KMS-11 (cell line): ENCODE measurements around the gene WDR13.

Experiments used
- H2AFZ ChIP-seq: fragments of 200-600 bp; sonication (generic); 2 replicates; pipeline ENCODE4 v1.6.1; 2016; ENCODE audit warnings: antibody characterized with exemption, mixed run types, low read depth
- H3K27ac ChIP-seq: fragments of 200-600 bp; sonication (generic); 2 replicates; pipeline ENCODE4 v1.6.1; 2016; ENCODE audit warnings: mild to moderate bottlenecking, mixed run types
- H3K27me3 ChIP-seq: fragments of 200-600 bp; sonication (generic); 2 replicates; pipeline ENCODE4 v1.6.1; 2017; ENCODE audit warnings: mild to moderate bottlenecking, low read depth, mixed run types, moderate library complexity; ENCODE audit not compliant: insufficient read depth
- H3K36me3 ChIP-seq: fragments of 200-600 bp; sonication (generic); 2 replicates; pipeline ENCODE4 v1.6.1; 2017; ENCODE audit warnings: mild to moderate bottlenecking, mixed run types; ENCODE audit not compliant: insufficient read depth
- H3K4me1 ChIP-seq: fragments of 200-600 bp; sonication (generic); 2 replicates; pipeline ENCODE4 v1.6.1; 2016; ENCODE audit warnings: mild to moderate bottlenecking, low read depth, mixed run types; ENCODE audit not compliant: poor library complexity, severe bottlenecking
- H3K4me2 ChIP-seq: fragments of 200-600 bp; sonication (generic); 2 replicates; pipeline ENCODE4 v1.7.0; 2016; ENCODE audit warnings: mild to moderate bottlenecking, mixed run types
- H3K4me3 ChIP-seq: fragments of 200-600 bp; sonication (generic); IDR thresholded peaks from 2 replicates; pipeline ENCODE4 v1.6.1; 2017; ENCODE audit warnings: low read depth, low read length, mixed read lengths; ENCODE audit not compliant: insufficient read depth
- H3K79me2 ChIP-seq: fragments of 200-600 bp; sonication (generic); 2 replicates; pipeline ENCODE4 v1.6.1; 2016; ENCODE audit warnings: low read depth, mixed run types; ENCODE audit not compliant: insufficient read depth
- H3K9ac ChIP-seq: fragments of 200-600 bp; sonication (generic); 2 replicates; pipeline ENCODE4 v1.6.1; 2016; ENCODE audit warnings: mild to moderate bottlenecking, mixed run types
- H4K20me1 ChIP-seq: fragments of 200-600 bp; sonication (generic); 2 replicates; pipeline ENCODE4 v1.6.1; 2016; ENCODE audit warnings: mild to moderate bottlenecking, mixed run types; ENCODE audit not compliant: insufficient read depth
- TF ChIP-seq, protein P1 (sequence below): fragments of 200-600 bp; sonication (generic); conservative IDR thresholded peaks from 2 replicates; pipeline ENCODE4 v1.6.1; 2017; ENCODE audit warnings: low read depth, mild to moderate bottlenecking, antibody characterized with exemption, low read length, moderate library complexity, mixed read lengths

WDR13 gene

DNA sequence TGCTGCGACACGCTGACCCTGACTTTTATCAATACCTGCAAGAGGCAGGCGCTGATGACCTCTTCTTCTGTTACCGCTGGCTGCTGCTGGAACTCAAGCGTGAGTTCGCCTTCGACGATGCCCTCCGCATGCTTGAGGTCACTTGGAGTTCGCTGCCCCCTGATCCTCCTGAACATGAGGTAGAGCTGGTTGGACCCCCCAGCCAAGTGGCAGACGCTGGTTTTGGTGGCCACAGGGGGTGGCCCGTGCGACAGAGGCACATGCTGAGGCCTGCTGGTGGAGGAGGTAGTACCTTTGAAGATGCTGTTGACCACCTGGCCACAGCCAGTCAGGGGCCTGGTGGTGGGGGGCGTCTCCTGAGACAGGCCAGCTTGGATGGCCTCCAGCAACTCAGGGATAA lies 37.2 kb upstream of the WDR13 start:
- Histone ChIP-seq H3K36me3 (no peaks in the 10 kb centered on the region), H3K4me3 (no peak overlapping the region), H4K20me1 (no peaks in the 10 kb centered on the region), H3K79me2 (no peaks in the 10 kb centered on the region), H3K9ac (no peak overlapping the region), H3K27ac (no peak overlapping the region), H2AFZ (no peak overlapping the region), H3K27me3 (no peaks in the 10 kb centered on the region), H3K4me1 (no peaks in the 10 kb centered on the region), H3K4me2 (no peak overlapping the region)
- TF ChIP-seq, protein P1, sequence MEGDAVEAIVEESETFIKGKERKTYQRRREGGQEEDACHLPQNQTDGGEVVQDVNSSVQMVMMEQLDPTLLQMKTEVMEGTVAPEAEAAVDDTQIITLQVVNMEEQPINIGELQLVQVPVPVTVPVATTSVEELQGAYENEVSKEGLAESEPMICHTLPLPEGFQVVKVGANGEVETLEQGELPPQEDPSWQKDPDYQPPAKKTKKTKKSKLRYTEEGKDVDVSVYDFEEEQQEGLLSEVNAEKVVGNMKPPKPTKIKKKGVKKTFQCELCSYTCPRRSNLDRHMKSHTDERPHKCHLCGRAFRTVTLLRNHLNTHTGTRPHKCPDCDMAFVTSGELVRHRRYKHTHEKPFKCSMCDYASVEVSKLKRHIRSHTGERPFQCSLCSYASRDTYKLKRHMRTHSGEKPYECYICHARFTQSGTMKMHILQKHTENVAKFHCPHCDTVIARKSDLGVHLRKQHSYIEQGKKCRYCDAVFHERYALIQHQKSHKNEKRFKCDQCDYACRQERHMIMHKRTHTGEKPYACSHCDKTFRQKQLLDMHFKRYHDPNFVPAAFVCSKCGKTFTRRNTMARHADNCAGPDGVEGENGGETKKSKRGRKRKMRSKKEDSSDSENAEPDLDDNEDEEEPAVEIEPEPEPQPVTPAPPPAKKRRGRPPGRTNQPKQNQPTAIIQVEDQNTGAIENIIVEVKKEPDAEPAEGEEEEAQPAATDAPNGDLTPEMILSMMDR: no peak

DNA sequence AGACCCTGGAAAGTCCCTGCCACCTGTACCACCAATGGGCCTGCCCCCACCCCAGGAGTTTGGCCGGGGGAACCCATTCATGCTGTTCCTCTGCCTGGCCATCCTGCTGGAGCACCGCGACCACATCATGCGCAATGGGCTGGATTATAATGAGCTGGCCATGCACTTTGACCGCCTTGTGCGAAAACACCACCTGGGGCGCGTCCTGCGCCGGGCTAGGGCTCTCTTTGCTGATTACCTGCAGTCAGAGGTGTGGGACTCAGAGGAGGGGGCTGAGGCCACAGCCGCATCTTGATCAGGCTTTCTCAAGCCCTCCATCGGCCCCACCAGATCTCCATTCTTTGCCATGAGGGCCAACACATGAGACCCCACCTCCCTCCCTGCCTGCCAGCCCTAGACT lies 36.6 kb upstream of the WDR13 start:
- Histone ChIP-seq H3K9ac (no peak overlapping the region), H3K4me1 (no peaks in the 10 kb centered on the region), H2AFZ (no peak overlapping the region), H3K4me2 (no peak overlapping the region), H3K27me3 (no peaks in the 10 kb centered on the region), H4K20me1 (no peaks in the 10 kb centered on the region), H3K36me3 (no peaks in the 10 kb centered on the region), H3K79me2 (no peaks in the 10 kb centered on the region), H3K27ac (no peak overlapping the region), H3K4me3 (no peak overlapping the region)
- TF ChIP-seq, protein P1: no peak

DNA sequence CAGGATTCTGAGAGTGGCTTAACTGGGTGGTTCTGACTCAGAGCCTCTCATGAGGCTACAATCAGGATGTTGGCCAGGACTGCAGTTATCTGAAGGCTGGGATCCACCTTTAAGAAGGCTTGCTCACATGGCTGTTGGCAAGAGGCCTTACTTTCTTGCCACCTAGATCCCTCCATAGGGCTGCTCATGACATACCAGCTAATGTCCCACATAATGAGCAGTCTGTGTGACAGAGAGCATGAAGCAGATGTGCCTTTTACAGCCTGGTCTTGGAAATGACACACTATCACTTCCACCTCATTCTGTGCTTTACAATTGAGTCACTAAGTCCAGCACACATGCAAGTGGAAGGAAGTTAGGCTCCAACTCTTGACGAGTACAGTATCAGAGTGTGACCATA lies 27.3 kb upstream of the WDR13 start:
- H4K20me1 ChIP-seq: no peaks in the 10 kb centered on the region
- H2AFZ ChIP-seq: no peak overlapping the region
- peaks cover 2% of the 10 kb centered on the region for H3K79me2 ChIP-seq
- no peaks in the 10 kb centered on the region for H3K4me1 ChIP-seq
- H3K36me3 ChIP-seq: no peaks in the 10 kb centered on the region; the same call in 1 of the 2 replicates
- H3K4me2 ChIP-seq: no peak overlapping the region
- no peak overlapping the region for H3K9ac ChIP-seq
- H3K4me3 ChIP-seq: no peak overlapping the region
- H3K27ac ChIP-seq: no peak overlapping the region
- TF ChIP-seq, protein P1: no peak
- H3K27me3 ChIP-seq: no peaks in the 10 kb centered on the region

DNA sequence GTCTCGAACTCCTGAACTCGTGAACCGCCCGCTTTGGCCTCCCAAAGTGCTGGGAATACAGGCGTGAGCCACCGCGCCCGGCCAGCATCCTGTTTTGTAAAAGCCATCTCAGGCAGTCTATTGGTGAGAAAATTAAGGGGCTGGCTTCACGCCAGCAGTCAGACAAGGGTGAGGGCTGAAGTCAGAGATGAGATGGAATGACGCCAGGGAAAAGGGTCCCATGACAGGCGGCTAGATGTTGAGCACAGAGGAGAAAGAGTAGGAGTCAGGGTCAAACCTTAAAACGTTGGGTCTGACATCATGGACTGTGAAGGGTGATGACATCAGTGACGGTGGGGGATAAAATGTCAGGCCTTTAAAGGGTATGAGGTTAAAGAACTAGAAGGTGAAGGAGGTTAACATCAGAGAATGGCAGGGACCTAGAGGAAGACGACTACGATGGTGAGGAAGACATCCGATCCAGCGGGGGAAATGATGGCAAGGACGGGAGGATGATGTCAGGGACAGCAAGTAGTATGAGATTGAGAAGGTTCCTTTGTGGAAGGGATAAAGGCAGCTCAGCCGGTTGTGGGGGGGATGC lies 23.5 kb upstream of the WDR13 start:
- H3K4me2 ChIP-seq: peak overlapping the region; percentile 53
- no peaks in the 10 kb centered on the region for H3K27me3 ChIP-seq
- H3K9ac ChIP-seq: peak overlapping the region; percentile 100; the same call in 1 of the 2 replicates
- TF ChIP-seq, protein P1: no peak
- H3K36me3 ChIP-seq: peaks cover 7% of the 10 kb centered on the region; the same call in 1 of the 2 replicates
- peaks cover 11% of the 10 kb centered on the region for H3K4me1 ChIP-seq
- no peaks in the 10 kb centered on the region for H4K20me1 ChIP-seq
- peaks cover 20% of the 10 kb centered on the region for H3K79me2 ChIP-seq
- peak overlapping the region; percentile 88 for H2AFZ ChIP-seq
- peak overlapping the region; percentile 99; the same call in 1 of the 2 replicates for H3K27ac ChIP-seq
- H3K4me3 ChIP-seq: peak overlapping the region; percentile 7
